GM20000 (cell line): ENCODE results near the gene CFAP100.

ENCODE experiments used
- DNase-seq: peaks from one replicate; pipeline ENCODE4 v3.0.0; 2012; ENCODE audit warnings: low spot score
- TF ChIP-seq, protein P1 (sequence below): IDR thresholded peaks from 2 replicates; pipeline ENCODE4 v1.5.1; 2012; ENCODE audit warnings: mild to moderate bottlenecking, control low read depth; ENCODE audit errors: extremely low read depth, missing control alignments

CFAP100 gene

GRCh38 chr3:126412841-126413692 lies 18.4 kb downstream of the CFAP100 start:
- no peak for DNase-seq
- TF ChIP-seq, protein P1, sequence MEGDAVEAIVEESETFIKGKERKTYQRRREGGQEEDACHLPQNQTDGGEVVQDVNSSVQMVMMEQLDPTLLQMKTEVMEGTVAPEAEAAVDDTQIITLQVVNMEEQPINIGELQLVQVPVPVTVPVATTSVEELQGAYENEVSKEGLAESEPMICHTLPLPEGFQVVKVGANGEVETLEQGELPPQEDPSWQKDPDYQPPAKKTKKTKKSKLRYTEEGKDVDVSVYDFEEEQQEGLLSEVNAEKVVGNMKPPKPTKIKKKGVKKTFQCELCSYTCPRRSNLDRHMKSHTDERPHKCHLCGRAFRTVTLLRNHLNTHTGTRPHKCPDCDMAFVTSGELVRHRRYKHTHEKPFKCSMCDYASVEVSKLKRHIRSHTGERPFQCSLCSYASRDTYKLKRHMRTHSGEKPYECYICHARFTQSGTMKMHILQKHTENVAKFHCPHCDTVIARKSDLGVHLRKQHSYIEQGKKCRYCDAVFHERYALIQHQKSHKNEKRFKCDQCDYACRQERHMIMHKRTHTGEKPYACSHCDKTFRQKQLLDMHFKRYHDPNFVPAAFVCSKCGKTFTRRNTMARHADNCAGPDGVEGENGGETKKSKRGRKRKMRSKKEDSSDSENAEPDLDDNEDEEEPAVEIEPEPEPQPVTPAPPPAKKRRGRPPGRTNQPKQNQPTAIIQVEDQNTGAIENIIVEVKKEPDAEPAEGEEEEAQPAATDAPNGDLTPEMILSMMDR: no peak

DNA sequence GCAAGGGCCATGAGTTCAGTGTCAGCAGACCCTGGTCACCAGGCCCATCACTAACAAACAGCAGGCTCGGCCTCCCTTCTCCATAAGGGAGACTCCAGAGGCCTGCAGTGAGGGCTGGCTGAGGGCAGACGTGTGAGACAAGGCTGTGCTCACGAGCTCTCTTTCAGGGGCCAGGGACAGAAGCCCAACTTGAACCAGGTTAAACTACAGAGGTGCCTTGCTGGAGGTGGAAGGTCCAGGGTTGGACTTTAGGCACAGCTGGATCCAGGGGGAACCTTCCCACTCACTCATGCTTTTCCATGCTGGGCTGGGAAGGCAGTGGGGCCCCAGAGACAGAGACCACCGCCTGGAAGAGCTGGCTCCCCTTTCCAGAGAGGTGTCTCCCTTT lies 19.0 kb downstream of the CFAP100 start:
- TF ChIP-seq, protein P1: no peak
- no peak for DNase-seq

GRCh38 chr3:126414406-126414805 lies 19.7 kb downstream of the CFAP100 start:
- TF ChIP-seq, protein P1: no peak
- DNase-seq: no peak

DNA sequence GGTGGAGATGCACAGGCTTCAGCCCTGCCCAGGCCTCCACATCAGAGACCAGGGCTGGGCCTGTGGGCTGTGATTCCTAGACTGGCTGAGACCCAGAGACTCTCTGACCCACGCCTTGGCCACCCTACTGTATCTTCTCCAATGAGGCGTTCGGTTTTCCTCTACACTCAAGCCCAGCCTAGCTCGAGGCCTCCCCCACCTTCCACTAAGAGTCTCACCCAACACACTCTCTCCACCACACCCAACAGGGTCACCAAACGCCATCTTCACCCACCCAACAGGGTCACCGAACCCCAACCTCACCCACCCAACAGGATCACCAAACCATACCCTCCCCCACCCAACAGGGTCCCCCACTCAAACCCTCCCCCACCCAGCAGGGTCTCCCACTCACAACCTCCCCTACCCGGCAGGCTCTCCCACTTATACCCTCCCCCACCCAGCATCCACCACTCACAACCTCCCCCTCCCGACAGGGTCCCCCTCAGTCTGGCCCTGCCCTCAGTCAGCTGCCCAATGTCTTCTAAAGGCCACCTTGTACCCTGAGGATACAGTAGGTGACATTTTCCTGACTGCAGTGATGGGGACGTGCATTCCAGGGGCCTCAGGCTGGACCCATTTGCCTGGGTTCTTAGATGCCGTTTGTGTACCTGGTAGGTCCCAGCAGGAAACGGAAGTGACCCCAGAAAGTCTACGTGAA lies 20.4 kb downstream of the CFAP100 start:
- TF ChIP-seq, protein P1: no peak
- no peak for DNase-seq

DNA sequence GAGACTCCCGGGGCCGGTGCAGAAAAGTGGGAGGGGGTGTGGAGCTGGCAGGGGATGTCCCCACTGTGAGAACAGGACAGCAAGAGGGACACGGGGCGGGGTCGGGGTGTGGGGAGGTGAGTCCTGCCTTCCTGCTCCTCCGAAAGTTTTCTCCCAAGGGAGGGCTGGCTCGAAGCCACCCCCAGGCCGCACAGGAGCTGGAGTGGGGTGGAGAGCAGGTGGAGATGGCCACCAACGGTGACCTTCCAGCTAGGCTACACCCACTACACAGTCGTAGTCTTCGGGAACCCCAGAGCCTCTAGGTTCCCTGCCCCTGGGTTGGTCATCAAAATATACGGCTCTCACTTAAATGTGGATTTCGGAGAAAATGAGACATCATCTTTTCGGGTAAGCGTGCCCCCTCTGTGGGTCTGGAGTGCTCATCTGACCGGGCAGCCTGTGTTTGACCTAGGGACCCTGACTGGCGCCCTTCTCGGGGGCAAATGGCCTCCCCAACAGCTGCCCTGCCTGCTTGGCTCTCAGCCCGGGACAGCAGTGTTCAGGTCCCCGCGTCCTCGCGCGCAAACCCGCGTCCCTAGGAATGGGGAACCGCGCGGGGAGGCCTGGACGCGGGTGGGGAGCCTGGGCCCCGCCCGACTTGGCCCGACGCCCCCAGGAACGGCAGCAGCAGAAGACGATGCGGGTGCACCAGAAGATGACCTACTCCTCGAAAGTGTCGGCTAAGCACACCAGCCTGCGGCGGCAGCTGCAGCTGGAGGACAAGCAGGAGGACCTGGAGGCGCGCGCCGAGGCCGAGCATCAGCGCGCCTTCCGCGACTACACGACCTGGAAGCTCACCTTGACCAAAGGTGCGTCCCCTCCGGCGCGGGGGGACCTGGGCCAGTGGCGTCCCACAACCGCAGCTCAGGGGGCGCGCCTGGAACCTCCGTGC lies 21.2 kb downstream of the CFAP100 start:
- TF ChIP-seq, protein P1: no peak
- DNase-seq: no peak

DNA sequence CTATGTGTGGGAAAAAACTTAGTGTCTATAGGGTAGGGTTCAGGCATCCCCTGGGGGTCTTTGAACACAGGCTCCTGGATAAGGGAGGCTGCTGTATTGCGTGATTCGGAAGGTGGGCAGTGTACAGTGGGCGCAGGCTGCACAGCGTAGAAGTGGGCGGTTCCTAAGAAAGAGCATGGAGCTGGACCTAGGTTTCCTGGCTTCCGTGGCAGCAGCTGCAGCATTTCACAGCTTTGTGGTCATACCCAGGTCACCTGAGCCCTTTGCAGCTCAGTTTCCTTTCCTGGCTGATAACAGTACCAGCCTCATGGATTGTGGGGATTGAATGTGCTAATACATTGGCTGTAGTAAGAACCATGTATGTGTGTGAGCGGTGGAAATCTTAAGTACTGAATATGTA lies 22.2 kb downstream of the CFAP100 start:
- DNase-seq: no peak
- TF ChIP-seq, protein P1: no peak
